SHP77 treated with DMSO at 0.1 percent for 48 hours (cell line): ENCODE results near the gene BPIFA1.

ENCODE experiments used
- DNase-seq: peaks from one replicate; lab custom pipeline; 2025; lab: John Stamatoyannopoulos, UW

BPIFA1 gene

GRCh38 chr20:33279261-33279910 lies 43.6 kb downstream of the BPIFA1 start:
- DNase-seq = no peak

GRCh38 chr20:33280000-33280680 lies 44.3 kb downstream of the BPIFA1 start:
- DNase-seq = no peak

- peak; percentile 15 for DNase-seq
These were observed 45.0 kb downstream of the BPIFA1 start for GRCh38 chr20:33280775-33281174.

GRCh38 chr20:33281550-33282146 lies 45.9 kb downstream of the BPIFA1 start:
- DNase-seq = no peak

GRCh38 chr20:33282196-33282934 lies 46.6 kb downstream of the BPIFA1 start:
- no peak for DNase-seq

- DNase-seq = no peak
These were observed 47.3 kb downstream of the BPIFA1 start, which contains the start of gene BPIFB1 for GRCh38 chr20:33282991-33283555. BPIFB1 (plus strand) TSS chr20:33283214; CDS start chr20:33286074, 2,860 bp downstream.

- DNase-seq = no peak
These were observed 48.5 kb downstream of the BPIFA1 start for GRCh38 chr20:33284284-33284683.

GRCh38 chr20:33284937-33285336 lies 49.1 kb downstream of the BPIFA1 start:
- no peak for DNase-seq

- DNase-seq = no peak
These were observed 50.2 kb downstream of the BPIFA1 start for GRCh38 chr20:33285861-33286495.

- DNase-seq = no peak
These were observed 52.1 kb downstream of the BPIFA1 start for GRCh38 chr20:33287884-33288283.

- no peak for DNase-seq
These were observed 55.1 kb downstream of the BPIFA1 start for GRCh38 chr20:33290852-33291251.

- no peak for DNase-seq
These were observed 55.6 kb downstream of the BPIFA1 start for GRCh38 chr20:33291416-33291815.

- DNase-seq = peak; percentile 3
These were observed 56.1 kb downstream of the BPIFA1 start for GRCh38 chr20:33291830-33292355.
